Left ventricle myocardium inferior (tissue), 1 donor: Measurements from ENCODE around the gene TLCD3A. TPM values are rescaled to one million over a fixed set of nuclear protein-coding genes. Genes with fewer than 3 reads are reported as not detected.

Source experiments
- DNase-seq: peaks from one replicate; pipeline ENCODE4 v3.0.0-alpha.2; 2020
- H3K27ac ChIP-seq: fragments of 200-600 bp; replicated peaks from 2 replicates; pipeline ENCODE4 v1.8.0; 2021
- H3K27me3 ChIP-seq: fragments of 200-600 bp; 2 replicates; pipeline ENCODE4 v1.8.0; 2021; ENCODE audit warnings: low read depth
- H3K36me3 ChIP-seq: fragments of 200-600 bp; 2 replicates; pipeline ENCODE4 v1.8.0; 2021
- H3K4me1 ChIP-seq: fragments of 200-600 bp; 2 replicates; pipeline ENCODE4 v1.8.0; 2021
- H3K4me3 ChIP-seq: fragments of 200-600 bp; 2 replicates; pipeline ENCODE4 v1.8.0; 2021; ENCODE audit warnings: mild to moderate bottlenecking, moderate library complexity
- H3K9me3 ChIP-seq: fragments of 200-600 bp; replicated peaks from 2 replicates; pipeline ENCODE4 v1.8.0; 2021
- CTCF ChIP-seq: fragments of 200-600 bp; IDR thresholded peaks from 2 replicates; pipeline ENCODE4 v1.8.0; 2021; ENCODE audit warnings: antibody characterized with exemption, mild to moderate bottlenecking, borderline replicate concordance
- intact Hi-C: fragments of 100-400 bp; cut with micrococcal nuclease; formaldehyde crosslinking; loops from one replicate; pipeline ENCODE4 v1.11.0; 2022
- total RNA-seq: library from RNA; stranded (reverse); fragmentation: NEBNext Ultra II Directional; extraction: Animal tissue kit (Norgen Biotek cat#: 25700); gene quantifications from one replicate; pipeline ENCODE4 v1.2.1, GENCODE V29; 2021
- donor health status: DM: no; HTN: yes; CAD: no; lungs with severe emphysema.

TLCD3A gene
- total RNA-seq, 1 donor from 2014 or later = 1.5 TPM

- Histone ChIP-seq H3K36me3 (peaks cover 71% of the 10 kb centered on the region), H3K27me3 (no peaks in the 10 kb centered on the region), H3K4me1 (no peaks in the 10 kb centered on the region), H3K9me3 (no peaks in the 10 kb centered on the region), H3K4me3 (no peak overlapping the region), H3K27ac (no peak overlapping the region)
- intact Hi-C loops = no loop called here
- TF ChIP-seq CTCF = no peak
- DNase-seq = no peak
These were observed 42.7 kb upstream of the TLCD3A start for GRCh38 chr17:689556-690275.

- Histone ChIP-seq H3K4me3 (no peak overlapping the region), H3K36me3 (peaks cover 71% of the 10 kb centered on the region), H3K4me1 (no peaks in the 10 kb centered on the region), H3K9me3 (no peaks in the 10 kb centered on the region), H3K27ac (no peak overlapping the region), H3K27me3 (no peaks in the 10 kb centered on the region)
- DNase-seq = no peak
- TF ChIP-seq CTCF = no peak
- intact Hi-C loops = no loop called here
These were observed 42.0 kb upstream of the TLCD3A start for GRCh38 chr17:690361-690760.

GRCh38 chr17:691423-691822 lies 41.0 kb upstream of the TLCD3A start:
- Histone ChIP-seq H3K36me3 (peaks cover 73% of the 10 kb centered on the region), H3K4me1 (peaks cover 4% of the 10 kb centered on the region), H3K9me3 (no peaks in the 10 kb centered on the region), H3K4me3 (no peak overlapping the region), H3K27me3 (no peaks in the 10 kb centered on the region), H3K27ac (no peak overlapping the region)
- no peak for TF ChIP-seq CTCF
- no peak for DNase-seq
- intact Hi-C loops = no loop called here

DNA sequence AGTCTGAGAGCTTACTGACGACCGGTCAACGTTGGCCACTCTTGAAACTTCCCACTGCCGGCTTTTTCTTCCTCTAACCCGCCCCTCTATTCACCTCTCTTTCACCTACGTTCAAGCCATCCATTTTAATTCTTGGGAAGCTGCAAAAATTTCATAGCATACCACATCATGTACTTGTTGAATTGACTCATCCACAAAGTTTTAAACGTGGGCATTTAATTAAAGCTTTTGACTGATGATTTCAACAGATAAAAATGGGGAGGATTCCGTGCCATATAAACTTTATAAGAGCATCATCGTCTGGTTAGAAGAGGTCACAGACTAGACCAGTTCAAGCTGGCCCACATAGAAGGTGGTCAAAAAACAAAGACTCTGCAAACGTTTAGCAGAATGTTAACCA lies 40.3 kb upstream of the TLCD3A start:
- no peak overlapping the region for H3K4me3 ChIP-seq
- H3K4me1 ChIP-seq = peaks cover 6% of the 10 kb centered on the region
- H3K9me3 ChIP-seq = no peaks in the 10 kb centered on the region
- H3K27me3 ChIP-seq = no peaks in the 10 kb centered on the region
- DNase-seq = no peak
- TF ChIP-seq CTCF = no peak
- peaks cover 76% of the 10 kb centered on the region for H3K36me3 ChIP-seq
- H3K27ac ChIP-seq = no peak overlapping the region
- intact Hi-C loops = no loop called here

DNA sequence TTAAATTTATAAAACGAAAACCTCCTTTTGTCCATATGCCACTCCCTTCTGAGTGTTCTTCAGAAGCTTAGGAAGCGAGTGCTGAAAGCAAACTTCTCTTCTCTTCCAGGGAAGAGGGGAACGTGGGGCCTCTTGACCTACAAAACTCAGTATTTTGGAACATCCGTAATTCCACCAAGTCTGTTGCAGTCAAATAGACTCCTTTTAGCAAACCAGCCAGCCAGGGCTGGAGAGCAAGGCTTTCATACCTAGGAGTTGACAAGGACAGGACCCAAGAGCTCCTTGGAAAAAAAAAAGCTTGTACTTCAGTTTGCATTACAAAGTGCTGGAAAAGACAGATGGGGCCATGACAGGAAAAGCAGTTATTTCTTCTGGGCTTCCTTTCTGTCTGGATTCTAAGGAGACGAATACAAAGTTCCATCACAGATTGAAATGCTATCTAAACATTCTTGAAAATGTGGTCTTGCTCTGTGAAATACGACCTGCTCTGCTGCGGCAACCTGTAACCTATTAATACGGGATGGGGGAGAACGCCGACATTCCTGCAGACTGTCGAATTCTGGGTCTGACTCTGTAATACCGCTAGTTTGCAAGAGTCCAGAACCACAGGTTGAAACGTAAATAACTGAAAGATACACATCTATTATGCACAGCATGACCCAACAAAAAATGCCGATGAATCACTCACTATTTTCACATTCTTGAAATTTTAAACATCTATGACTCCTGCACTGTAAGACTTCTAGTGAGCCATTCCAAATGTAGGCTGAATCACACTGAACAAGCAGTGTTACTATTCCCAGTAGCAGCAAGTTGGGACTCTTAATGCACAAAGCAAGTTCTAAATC lies 38.4 kb upstream of the TLCD3A start:
- Histone ChIP-seq H3K9me3 (no peaks in the 10 kb centered on the region), H3K4me1 (peaks cover 6% of the 10 kb centered on the region), H3K4me3 (no peak overlapping the region), H3K27ac (no peak overlapping the region), H3K27me3 (no peaks in the 10 kb centered on the region), H3K36me3 (peaks cover 87% of the 10 kb centered on the region)
- intact Hi-C loops = no loop called here
- DNase-seq = no peak
- no peak for TF ChIP-seq CTCF
